ENCODE measurements around the gene CNTN6. TPM values are rescaled to one million over a fixed set of nuclear protein-coding genes. Genes with fewer than 3 reads are reported as not detected.

CNTN6 gene
- total RNA-seq, 1 donor from 2014 or later: not detected

GRCh38 chr3:1172644-1173043 lies 79.8 kb downstream of the CNTN6 start:
- DNase-seq (ENCODE audit: low spot score in 2 of 2): no peak
- intact Hi-C loops (cut with DNase I): no loop called here
- Histone ChIP-seq H3K27me3 (no peaks in the 10 kb centered on the region), H3K4me3 (no peak overlapping the region), H3K4me1 (no peaks in the 10 kb centered on the region), H3K36me3 (no peaks in the 10 kb centered on the region), H3K9me3 (no peaks in the 10 kb centered on the region), H3K27ac (no peak overlapping the region)
- no peak for TF ChIP-seq CTCF (IDR thresholded peaks at IDR 0.05)

GRCh38 chr3:1179146-1179545 lies 86.3 kb downstream of the CNTN6 start:
- TF ChIP-seq CTCF (IDR thresholded peaks at IDR 0.05): no peak
- no peak for DNase-seq (ENCODE audit: low spot score in 2 of 2)
- intact Hi-C loops (cut with DNase I): no loop called here
- no peak overlapping the region for H3K27ac ChIP-seq
- no peaks in the 10 kb centered on the region for H3K4me1 ChIP-seq
- no peaks in the 10 kb centered on the region for H3K27me3 ChIP-seq
- H3K9me3 ChIP-seq: no peaks in the 10 kb centered on the region
- H3K36me3 ChIP-seq: no peaks in the 10 kb centered on the region
- no peak overlapping the region for H3K4me3 ChIP-seq

GRCh38 chr3:1183320-1184048 lies 90.7 kb downstream of the CNTN6 start:
- TF ChIP-seq CTCF (IDR thresholded peaks at IDR 0.05): no peak
- Histone ChIP-seq H3K4me1 (no peaks in the 10 kb centered on the region), H3K4me3 (no peak overlapping the region), H3K36me3 (no peaks in the 10 kb centered on the region), H3K27me3 (no peaks in the 10 kb centered on the region), H3K27ac (no peak overlapping the region), H3K9me3 (no peaks in the 10 kb centered on the region)
- intact Hi-C loops (cut with DNase I): no loop called here
- DNase-seq (ENCODE audit: low spot score in 2 of 2): no peak

- no peak for DNase-seq (ENCODE audit: low spot score in 2 of 2)
- Histone ChIP-seq H3K27ac (no peak overlapping the region), H3K9me3 (no peaks in the 10 kb centered on the region), H3K27me3 (no peaks in the 10 kb centered on the region), H3K4me1 (no peaks in the 10 kb centered on the region), H3K4me3 (no peak overlapping the region), H3K36me3 (no peaks in the 10 kb centered on the region)
- no peak for TF ChIP-seq CTCF (IDR thresholded peaks at IDR 0.05)
- intact Hi-C loops (cut with DNase I): no loop called here
Measured at GRCh38 chr3:1190569-1190968, 97.7 kb downstream of the CNTN6 start.

- TF ChIP-seq CTCF (IDR thresholded peaks at IDR 0.05): no peak
- H3K9me3 ChIP-seq: no peaks in the 10 kb centered on the region
- H3K27me3 ChIP-seq: no peaks in the 10 kb centered on the region
- no peak for DNase-seq (ENCODE audit: low spot score in 2 of 2)
- no peaks in the 10 kb centered on the region for H3K4me1 ChIP-seq
- no peak overlapping the region for H3K27ac ChIP-seq
- intact Hi-C loops (cut with DNase I): no loop called here
- H3K36me3 ChIP-seq: no peaks in the 10 kb centered on the region
- no peak overlapping the region for H3K4me3 ChIP-seq
Measured at GRCh38 chr3:1191026-1191425, 98.2 kb downstream of the CNTN6 start.

GRCh38 chr3:1195947-1196346 lies 103.1 kb downstream of the CNTN6 start:
- Histone ChIP-seq H3K4me1 (no peaks in the 10 kb centered on the region), H3K27ac (no peak overlapping the region), H3K27me3 (no peaks in the 10 kb centered on the region), H3K9me3 (no peaks in the 10 kb centered on the region), H3K4me3 (no peak overlapping the region), H3K36me3 (no peaks in the 10 kb centered on the region)
- no peak for TF ChIP-seq CTCF (IDR thresholded peaks at IDR 0.05)
- intact Hi-C loops (cut with DNase I): no loop called here
- DNase-seq (ENCODE audit: low spot score in 2 of 2): no peak
